ENCODE results near the gene ZDHHC7. TPM values are rescaled to one million over a fixed set of nuclear protein-coding genes. Genes with fewer than 3 reads are reported as not detected.

The ZDHHC7 gene
- total and polyA plus RNA-seq, 9 of the 15 experiments (the other 6 are each of a cell fraction or from before 2014, with no cell fraction given): 1.7 to 49.7 (median 37.4) TPM

- TF ChIP-seq VEZF1 (CRISPR knock-in tag; IDR thresholded peaks at IDR 0.05): peak; percentile 60
- TF ChIP-seq EGR1 (conservative IDR thresholded peaks at IDR 0.05): peak; percentile 38; the same call in 1 of the 2 replicates
- no peak for TF ChIP-seq EWSR1 (IDR thresholded peaks at IDR 0.05; ENCODE audit: borderline replicate concordance, low read depth, partially characterized antibody)
- peak; percentile 91 for TF ChIP-seq JUN (IDR thresholded peaks at IDR 0.05; ENCODE audit: borderline replicate concordance, low read depth, low read length)
- no peak for TF ChIP-seq JUN (CRISPR knock-in tag; IDR thresholded peaks at IDR 0.05; ENCODE audit: borderline replicate concordance)
- TF ChIP-seq FOSL1 (tag; conservative IDR thresholded peaks at IDR 0.05): peak; percentile 91
- peak; percentile 98 for TF ChIP-seq JUND (IDR thresholded peaks at IDR 0.05; ENCODE audit: borderline replicate concordance, low read depth, low read length)
- peak; percentile 93; the same call in 2 of the 3 replicates for TF ChIP-seq JUND (tag; IDR thresholded peaks at IDR 0.05; ENCODE audit: borderline replicate concordance, low read depth, low read length)
- TF ChIP-seq ZFP91 (CRISPR knock-in tag; IDR thresholded peaks at IDR 0.05): 0 out of 2 replicates have a peak, but pooled peaks have one; percentile 51
- no peak for TF ChIP-seq GATA2 (CRISPR knock-in tag; IDR thresholded peaks at IDR 0.05)
- TF ChIP-seq FOXP1 (CRISPR knock-in tag; IDR thresholded peaks at IDR 0.05): no peak
Measured at GRCh38 chr16:85029408-85029784, 18.1 kb upstream of the ZDHHC7 start (continued).

Data from K562 (cell line).